PFSK-1 (cell line): Measurements from ENCODE around the gene TRIM9.

Experiments used
- FOXP2 ChIP-seq: optimal IDR thresholded peaks from 2 replicates; pipeline ENCODE3; 2011; ENCODE audit warnings: borderline replicate concordance, control low read depth, inconsistent platforms; ENCODE audit not compliant: insufficient read depth; ENCODE audit errors: extremely low read length, extremely low read depth
- POLR2AphosphoS5 ChIP-seq: IDR thresholded peaks from 2 replicates; pipeline ENCODE4 v1.6.1; 2012; ENCODE audit warnings: low read depth, mild to moderate bottlenecking, control low read depth, low read length, moderate library complexity
- SIN3A ChIP-seq: IDR thresholded peaks from 2 replicates; pipeline ENCODE4 v1.6.1; 2012; ENCODE audit warnings: mild to moderate bottlenecking, low read length, moderate library complexity, borderline replicate concordance; ENCODE audit not compliant: insufficient read depth
- TAF1 ChIP-seq: IDR thresholded peaks from 2 replicates; pipeline ENCODE4 v1.6.1; 2012; ENCODE audit warnings: low read length, control low read depth, borderline replicate concordance; ENCODE audit not compliant: insufficient read depth
- TF ChIP-seq, protein P1 (sequence below), 2 experiments: IDR thresholded peaks; 2 replicates each; pipeline versions ENCODE4 v1.6.1 to v1.8.0; 2011 to 2012; ENCODE audit warnings: low read depth in 2 of 2, low read length in 2 of 2, control low read depth in 1 of 2, inconsistent platforms in 1 of 2, mild to moderate bottlenecking in 1 of 2, moderate library complexity in 1 of 2; ENCODE audit not compliant: insufficient read depth in 1 of 2

DNA sequence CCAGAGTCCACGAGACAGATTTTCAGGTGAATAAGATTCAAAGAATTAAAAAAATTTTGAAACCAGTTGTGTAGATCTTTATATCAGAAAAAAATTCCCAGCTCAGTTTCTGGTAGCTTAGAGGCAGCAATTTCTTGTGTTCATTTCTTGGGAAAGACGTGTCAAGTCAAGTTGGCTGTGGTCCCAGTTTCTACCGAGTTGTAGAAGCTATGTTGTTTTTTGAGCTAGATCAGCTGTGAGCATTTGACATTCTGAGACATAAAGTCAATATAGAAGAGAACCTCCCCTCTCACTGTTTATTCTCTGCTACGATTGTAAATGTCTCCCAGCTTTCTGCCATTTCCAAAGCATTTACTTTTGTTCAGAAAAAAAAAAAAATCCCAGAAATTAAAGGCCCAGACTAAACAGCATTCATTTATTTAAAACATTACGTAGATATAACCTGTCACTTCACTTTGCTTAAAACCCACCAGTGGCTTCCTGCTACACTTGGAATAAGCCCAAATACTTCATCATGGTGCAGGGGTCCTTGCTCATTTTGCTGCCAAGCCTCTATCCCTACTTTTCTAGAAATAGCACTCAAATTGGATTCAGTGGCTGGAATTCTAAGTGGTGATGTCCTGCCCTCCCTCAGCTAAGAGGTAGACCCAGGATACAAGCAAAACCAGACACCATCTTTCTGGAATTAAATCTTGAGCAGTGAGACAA lies 130.1 kb downstream of the TRIM9 start:
- TF ChIP-seq POLR2AphosphoS5, result no peak
- TF ChIP-seq SIN3A, result peak; percentile 74; the same call in 1 of the 2 replicates
- TF ChIP-seq, protein P1, sequence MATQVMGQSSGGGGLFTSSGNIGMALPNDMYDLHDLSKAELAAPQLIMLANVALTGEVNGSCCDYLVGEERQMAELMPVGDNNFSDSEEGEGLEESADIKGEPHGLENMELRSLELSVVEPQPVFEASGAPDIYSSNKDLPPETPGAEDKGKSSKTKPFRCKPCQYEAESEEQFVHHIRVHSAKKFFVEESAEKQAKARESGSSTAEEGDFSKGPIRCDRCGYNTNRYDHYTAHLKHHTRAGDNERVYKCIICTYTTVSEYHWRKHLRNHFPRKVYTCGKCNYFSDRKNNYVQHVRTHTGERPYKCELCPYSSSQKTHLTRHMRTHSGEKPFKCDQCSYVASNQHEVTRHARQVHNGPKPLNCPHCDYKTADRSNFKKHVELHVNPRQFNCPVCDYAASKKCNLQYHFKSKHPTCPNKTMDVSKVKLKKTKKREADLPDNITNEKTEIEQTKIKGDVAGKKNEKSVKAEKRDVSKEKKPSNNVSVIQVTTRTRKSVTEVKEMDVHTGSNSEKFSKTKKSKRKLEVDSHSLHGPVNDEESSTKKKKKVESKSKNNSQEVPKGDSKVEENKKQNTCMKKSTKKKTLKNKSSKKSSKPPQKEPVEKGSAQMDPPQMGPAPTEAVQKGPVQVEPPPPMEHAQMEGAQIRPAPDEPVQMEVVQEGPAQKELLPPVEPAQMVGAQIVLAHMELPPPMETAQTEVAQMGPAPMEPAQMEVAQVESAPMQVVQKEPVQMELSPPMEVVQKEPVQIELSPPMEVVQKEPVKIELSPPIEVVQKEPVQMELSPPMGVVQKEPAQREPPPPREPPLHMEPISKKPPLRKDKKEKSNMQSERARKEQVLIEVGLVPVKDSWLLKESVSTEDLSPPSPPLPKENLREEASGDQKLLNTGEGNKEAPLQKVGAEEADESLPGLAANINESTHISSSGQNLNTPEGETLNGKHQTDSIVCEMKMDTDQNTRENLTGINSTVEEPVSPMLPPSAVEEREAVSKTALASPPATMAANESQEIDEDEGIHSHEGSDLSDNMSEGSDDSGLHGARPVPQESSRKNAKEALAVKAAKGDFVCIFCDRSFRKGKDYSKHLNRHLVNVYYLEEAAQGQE (IDR thresholded peaks at IDR 0.05; ENCODE audit: insufficient read depth in 1 of 2, low read depth in 2 of 2, low read length in 2 of 2), result no peak
- no peak for TF ChIP-seq TAF1
- TF ChIP-seq FOXP2, result no peak
